Keratinocyte (primary cell): ENCODE measurements around the gene AGAP5.
"Not testable (repeated sequence)": the region's sequence is repeated elsewhere in the genome, so short reads cannot be mapped to it uniquely, and the experiment has no call there.

Experiments
- CTCF ChIP-seq, 3 experiments: IDR thresholded peaks in 1 of 3; conservative IDR thresholded peaks in 1 of 3; optimal IDR thresholded peaks in 1 of 3; 2 replicates in 2 of 3; 3 replicates in 1 of 3; pipeline versions ENCODE3 to v1.5.1; 2011; ENCODE audit warnings: low read length in 3 of 3, mild to moderate bottlenecking in 3 of 3, moderate library complexity in 2 of 3, control low read depth in 1 of 3, inconsistent platforms in 1 of 3; ENCODE audit not compliant: insufficient read depth in 2 of 3; ENCODE audit errors: extremely low read depth in 1 of 3
- EZH2 ChIP-seq: IDR thresholded peaks from one replicate; pipeline ENCODE4 v1.6.1; 2012; ENCODE audit warnings: inconsistent platforms, mild to moderate bottlenecking, low read length, moderate library complexity

- not testable (repeated sequence) for TF ChIP-seq EZH2; CTCF (optimal IDR thresholded peaks at IDR 0.05 in 1 of 3, IDR thresholded peaks at IDR 0.05 in 1 of 3, conservative IDR thresholded peaks at IDR 0.05 in 1 of 3; ENCODE audit: extremely low read depth in 1 of 3, insufficient read depth in 2 of 3, low read length in 3 of 3)
Measured at GRCh38 chr10:73740501-73741254, 42.8 kb upstream of the AGAP5 start.
